Stimulated activated CD4-positive, alpha-beta T cell treated with anti-CD3 and anti-CD28 coated beads, Interleukin-1b, Interleukin-23, amount 100 ng/mL, for 4 hours (primary cell): ENCODE data around the gene BLMH.

ENCODE experiments used
- DNase-seq, 2 donors: peaks; one replicate each; pipeline ENCODE4 v3.0.0-alpha.2; 2020; ENCODE audit warnings: low read depth in 2 of 2

Gene BLMH

GRCh38 chr17:30304778-30305177 lies 13.0 kb upstream of the BLMH start:
- DNase-seq = no peak

GRCh38 chr17:30302241-30302640 lies 10.5 kb upstream of the BLMH start:
- DNase-seq = no peak

- DNase-seq = no peak
Measured at GRCh38 chr17:30300818-30301217, 9.1 kb upstream of the BLMH start.

- DNase-seq = no peak
Measured at GRCh38 chr17:30299000-30299399, 7.3 kb upstream of the BLMH start.

- no peak for DNase-seq
Measured at GRCh38 chr17:30297715-30298114, 6.0 kb upstream of the BLMH start.

- DNase-seq = no peak
Measured at GRCh38 chr17:30296499-30297080, 4.8 kb upstream of the BLMH start.

GRCh38 chr17:30292286-30292858 lies 628 bp upstream of the BLMH start:
- DNase-seq = no peak

- peak; percentile 17 to 29 for DNase-seq
Measured at GRCh38 chr17:30290696-30291542, 825 bp downstream of the BLMH start.

GRCh38 chr17:30290077-30290476 lies 1.7 kb downstream of the BLMH start:
- DNase-seq = no peak

GRCh38 chr17:30279156-30279555 lies 12.6 kb downstream of the BLMH start:
- no peak for DNase-seq

GRCh38 chr17:30278032-30278431 lies 13.7 kb downstream of the BLMH start:
- no peak for DNase-seq

GRCh38 chr17:30275911-30276310 lies 15.8 kb downstream of the BLMH start:
- DNase-seq = no peak

GRCh38 chr17:30274887-30275286 lies 16.9 kb downstream of the BLMH start:
- DNase-seq = no peak

- no peak for DNase-seq
Measured at GRCh38 chr17:30273373-30273772, 18.4 kb downstream of the BLMH start.

- no peak for DNase-seq
Measured at GRCh38 chr17:30271102-30271501, 20.6 kb downstream of the BLMH start.

GRCh38 chr17:30267625-30268024 lies 24.1 kb downstream of the BLMH start:
- DNase-seq = no peak

GRCh38 chr17:30263552-30264333 lies 28.0 kb downstream of the BLMH start:
- no peak for DNase-seq

GRCh38 chr17:30256756-30257506 lies 34.8 kb downstream of the BLMH start:
- DNase-seq = no peak

- DNase-seq = no peak
Measured at GRCh38 chr17:30254150-30254549, 37.6 kb downstream of the BLMH start.

- DNase-seq = no peak
Measured at GRCh38 chr17:30253312-30253711, 38.4 kb downstream of the BLMH start.

GRCh38 chr17:30251931-30252330 lies 39.8 kb downstream of the BLMH start:
- DNase-seq = no peak

GRCh38 chr17:30249460-30249859 lies 42.3 kb downstream of the BLMH start:
- no peak for DNase-seq
